SU-DHL-6 (cell line): ENCODE data around the gene HTT.

Experiments used
- H2AFZ ChIP-seq: fragments of 200-600 bp; sonication (generic); 2 replicates; pipeline ENCODE4 v1.6.1; 2014; ENCODE audit warnings: low read depth, mild to moderate bottlenecking, moderate library complexity, mixed read lengths, antibody characterized with exemption, low read length; ENCODE audit not compliant: severe bottlenecking
- H3F3A ChIP-seq: fragments of 200-600 bp; shearing (Covaris generic); 2 replicates; pipeline ENCODE4 v1.6.0; 2016; ENCODE audit warnings: antibody characterized with exemption, mild to moderate bottlenecking; ENCODE audit not compliant: insufficient read depth
- H3K27ac ChIP-seq: fragments of 200-600 bp; sonication (generic); 2 replicates; pipeline ENCODE4 v1.5.1; 2016; ENCODE audit warnings: low read depth, mild to moderate bottlenecking, low read length, moderate library complexity, mixed read lengths
- H3K27me3 ChIP-seq: fragments of 200-600 bp; sonication (generic), shearing (Covaris generic); 2 replicates; pipeline ENCODE4 v1.6.0; 2014; ENCODE audit warnings: mild to moderate bottlenecking, low read length
- H3K36me3 ChIP-seq: fragments of 200-600 bp; sonication (generic); 2 replicates; pipeline ENCODE4 v1.6.1; 2014; ENCODE audit warnings: mild to moderate bottlenecking, low read length, mixed read lengths
- H3K4me2 ChIP-seq: fragments of 300-600, 200-600 bp; shearing (Covaris generic), sonication (generic); 2 replicates; pipeline ENCODE4 v1.6.0; 2014; ENCODE audit warnings: low read length, low read depth, mild to moderate bottlenecking; ENCODE audit not compliant: poor library complexity, severe bottlenecking
- H3K4me3 ChIP-seq: fragments of 200-600 bp; sonication (generic); 2 replicates; pipeline ENCODE4 v1.5.1; 2014; ENCODE audit warnings: antibody characterized with exemption, low read length, mild to moderate bottlenecking, mixed read lengths; ENCODE audit not compliant: insufficient read depth, poor library complexity, severe bottlenecking
- H3K79me2 ChIP-seq: fragments of 200-600 bp; sonication (generic); 2 replicates; pipeline ENCODE4 v1.6.1; 2014; ENCODE audit warnings: mild to moderate bottlenecking, low read length, moderate library complexity; ENCODE audit not compliant: insufficient read depth
- H3K9ac ChIP-seq: fragments of 200-600 bp; sonication (generic); 2 replicates; pipeline ENCODE4 v1.7.0; 2014; ENCODE audit warnings: mild to moderate bottlenecking, low read length
- H3K9me2 ChIP-seq: fragments of 200-600 bp; sonication (generic); replicated peaks from 2 replicates; pipeline ENCODE4 v1.6.1; 2014; ENCODE audit warnings: low read length; ENCODE audit not compliant: insufficient read depth
- H3K9me3 ChIP-seq: fragments of 200-600 bp; sonication (generic); 2 replicates; pipeline ENCODE4 v1.6.1; 2014; ENCODE audit warnings: low read length, mixed read lengths; ENCODE audit not compliant: insufficient read depth
- H4K20me1 ChIP-seq: fragments of 200-600 bp; sonication (generic); 2 replicates; pipeline ENCODE4 v1.6.1; 2014; ENCODE audit warnings: low read depth, mild to moderate bottlenecking, antibody characterized with exemption, low read length, moderate library complexity, mixed read lengths
- CTCF ChIP-seq: fragments of 200-600 bp; sonication (generic); IDR thresholded peaks from one replicate; pipeline ENCODE4 v1.5.1; 2017; ENCODE audit warnings: antibody characterized with exemption, mild to moderate bottlenecking, low read length, moderate library complexity; ENCODE audit not compliant: insufficient read depth, poor library complexity, severe bottlenecking
- EZH2phosphoT487 ChIP-seq: fragments of 200-600 bp; sonication (generic), shearing (Covaris generic); conservative IDR thresholded peaks from 2 replicates; pipeline ENCODE4 v1.6.1; 2018; ENCODE audit warnings: mild to moderate bottlenecking, antibody characterized with exemption, low read length, moderate library complexity, mixed read lengths

HTT gene

DNA sequence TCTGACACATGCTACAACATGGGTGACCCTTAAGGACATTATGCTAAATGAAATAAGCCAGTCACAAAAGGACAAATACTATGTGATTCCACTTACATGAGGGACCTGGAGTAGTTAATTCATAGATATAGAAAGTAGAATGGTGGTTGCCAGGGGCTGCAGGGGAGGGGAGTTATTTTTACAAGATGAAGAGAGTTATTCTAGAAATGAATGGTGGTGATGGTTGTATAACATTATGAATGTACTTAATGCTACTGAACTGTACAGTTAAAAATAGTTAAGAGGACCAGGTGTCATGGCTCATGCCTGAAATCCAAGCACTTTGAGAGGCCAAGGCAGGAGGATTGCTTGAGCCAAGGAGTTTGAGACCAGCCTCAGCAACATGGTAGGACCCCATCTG, 115.0 kb downstream of the HTT start:
- Histone ChIP-seq H3K9ac (no peak overlapping the region), H3K27me3 (no peaks in the 10 kb centered on the region), H3K27ac (no peak overlapping the region), H3K36me3 (0 out of 2 replicates have a peak, but pooled peaks cover 3% of the 10 kb centered on the region), H3K4me2 (no peak overlapping the region), H3K9me3 (no peaks in the 10 kb centered on the region), H3F3A (no peaks in the 10 kb centered on the region), H4K20me1 (no peaks in the 10 kb centered on the region), H2AFZ (no peak overlapping the region), H3K79me2 (no peaks in the 10 kb centered on the region), H3K4me3 (no peak overlapping the region), H3K9me2 (no peaks in the 10 kb centered on the region)
- TF ChIP-seq EZH2phosphoT487, result no peak
- TF ChIP-seq CTCF, result no peak

DNA sequence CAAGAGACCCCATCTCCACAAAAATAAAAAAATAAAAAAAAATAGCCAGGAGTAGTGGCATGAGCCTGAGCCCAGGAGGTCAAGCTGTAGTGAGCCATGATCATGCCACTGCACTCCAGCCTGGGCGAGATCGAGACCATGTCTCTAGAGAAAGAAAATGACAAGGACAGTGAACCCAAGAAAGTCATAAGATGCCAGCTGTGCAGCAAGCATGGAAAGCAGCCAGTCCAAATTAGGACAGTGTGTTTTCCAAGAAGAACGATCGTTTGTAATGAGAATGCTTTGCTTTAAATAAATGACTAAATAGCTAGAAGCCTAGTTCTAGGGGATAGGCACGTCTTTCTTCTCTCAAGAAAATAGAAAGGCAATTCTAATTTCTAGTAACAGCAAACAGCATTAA, 116.1 kb downstream of the HTT start:
- H3K4me3 ChIP-seq, result no peak overlapping the region
- H3K79me2 ChIP-seq, result no peaks in the 10 kb centered on the region
- no peak overlapping the region for H3K9ac ChIP-seq
- no peak overlapping the region for H3K27ac ChIP-seq
- H3K4me2 ChIP-seq, result no peak overlapping the region
- 0 out of 2 replicates have a peak, but pooled peaks cover 3% of the 10 kb centered on the region for H3K36me3 ChIP-seq
- no peaks in the 10 kb centered on the region for H4K20me1 ChIP-seq
- no peaks in the 10 kb centered on the region for H3F3A ChIP-seq
- H2AFZ ChIP-seq, result no peak overlapping the region
- TF ChIP-seq EZH2phosphoT487 (no peak), CTCF (no peak)
- H3K27me3 ChIP-seq, result no peaks in the 10 kb centered on the region
- H3K9me2 ChIP-seq, result no peaks in the 10 kb centered on the region
- H3K9me3 ChIP-seq, result no peaks in the 10 kb centered on the region

GRCh38 chr4:3192188-3192587, 117.7 kb downstream of the HTT start:
- Histone ChIP-seq H3F3A (no peaks in the 10 kb centered on the region), H3K9ac (no peak overlapping the region), H4K20me1 (no peaks in the 10 kb centered on the region), H3K79me2 (no peaks in the 10 kb centered on the region), H3K27me3 (no peaks in the 10 kb centered on the region), H3K36me3 (0 out of 2 replicates have a peak, but pooled peaks cover 3% of the 10 kb centered on the region), H3K9me3 (no peaks in the 10 kb centered on the region), H2AFZ (no peak overlapping the region), H3K4me2 (no peak overlapping the region), H3K27ac (no peak overlapping the region), H3K4me3 (no peak overlapping the region), H3K9me2 (no peaks in the 10 kb centered on the region)
- no peak for TF ChIP-seq CTCF
- no peak for TF ChIP-seq EZH2phosphoT487

GRCh38 chr4:3192827-3193226, 118.3 kb downstream of the HTT start:
- Histone ChIP-seq H3K9ac (no peak overlapping the region), H3K27ac (no peak overlapping the region), H3K4me2 (no peak overlapping the region), H3K36me3 (0 out of 2 replicates have a peak, but pooled peaks cover 3% of the 10 kb centered on the region), H3F3A (no peaks in the 10 kb centered on the region), H3K27me3 (no peaks in the 10 kb centered on the region), H3K9me3 (no peaks in the 10 kb centered on the region), H2AFZ (no peak overlapping the region), H3K79me2 (no peaks in the 10 kb centered on the region), H3K4me3 (no peak overlapping the region), H3K9me2 (no peaks in the 10 kb centered on the region), H4K20me1 (no peaks in the 10 kb centered on the region)
- TF ChIP-seq EZH2phosphoT487 (no peak), CTCF (no peak)
